ENCODE data around the gene ZBED6. TPM values are rescaled to one million over a fixed set of nuclear protein-coding genes. Genes with fewer than 3 reads are reported as not detected.

Gene ZBED6
- total and polyA plus RNA-seq, 2 donors (not counting 3 experiments of a cell fraction or from before 2014, with no cell fraction given), result 6.4 to 38.9 TPM

GRCh38 chr1:203797948-203798655 lies 2.7 kb downstream of the ZBED6 start:
- ChIA-PET POLR2A (no interaction called here), CTCF (interaction anchor here (1.2 kb wide), 1 partner anchor 22 kb away, joined by 3 read pairs; no protein-coding TSS in a partner anchor)
- DNase-seq (ENCODE audit: low read depth, low spot score), result no peak
- Histone ChIP-seq H3K36me3 (ENCODE audit: control insufficient read depth in 2 of 2, extremely low read depth in 1 of 2, insufficient read depth in 2 of 2, low read length in 2 of 2) (peaks cover 12 to 17% of the 10 kb centered on the region in 2 experiments), H3K4me2 (ENCODE audit: insufficient read depth, low read length) (no peak overlapping the region), H3K4me1 (ENCODE audit: control insufficient read depth, extremely low read depth, insufficient read depth, low read length) (peaks cover 23% of the 10 kb centered on the region), H4K20me1 (replicated peaks; ENCODE audit: control insufficient read depth, extremely low read depth, insufficient read depth, low read length) (peaks cover 26% of the 10 kb centered on the region), H2AFZ (ENCODE audit: low read depth, low read length) (no peak overlapping the region), H3K9me3 (replicated peaks; ENCODE audit: control insufficient read depth, insufficient read depth, low read length) (no peaks in the 10 kb centered on the region), H3K79me2 (ENCODE audit: control insufficient read depth, insufficient read depth, low read length) (peaks cover 68% of the 10 kb centered on the region), H3K9me1 (replicated peaks; ENCODE audit: control insufficient read depth, extremely low read depth, insufficient read depth, low read length) (no peaks in the 10 kb centered on the region), H3K4me3 (replicated peaks in 1 of 3; ENCODE audit: insufficient read depth in 1 of 3, low read depth in 1 of 3, low read length in 3 of 3) (no peak overlapping the region), H3K27me3 (ENCODE audit: control insufficient read depth in 2 of 2, insufficient read depth in 2 of 2, low read length in 2 of 2) (no peaks in the 10 kb centered on the region), H3K9ac (replicated peaks; ENCODE audit: extremely low read depth, insufficient read depth, low read length) (no peak overlapping the region), H3K27ac (ENCODE audit: insufficient read depth, low read depth, low read length) (no peak overlapping the region)
- intact Hi-C loops (cut with micrococcal nuclease) (loop anchor here (5.0 kb wide), 1 partner anchor 171 kb away; the partner anchor contains the start of gene ATP2B4), dilution Hi-C loops (cut with MboI; ENCODE audit: extremely low pct_ligation_motif_present, low sequenced_read_pairs) (no loop called here)
- TF ChIP-seq, protein P1, sequence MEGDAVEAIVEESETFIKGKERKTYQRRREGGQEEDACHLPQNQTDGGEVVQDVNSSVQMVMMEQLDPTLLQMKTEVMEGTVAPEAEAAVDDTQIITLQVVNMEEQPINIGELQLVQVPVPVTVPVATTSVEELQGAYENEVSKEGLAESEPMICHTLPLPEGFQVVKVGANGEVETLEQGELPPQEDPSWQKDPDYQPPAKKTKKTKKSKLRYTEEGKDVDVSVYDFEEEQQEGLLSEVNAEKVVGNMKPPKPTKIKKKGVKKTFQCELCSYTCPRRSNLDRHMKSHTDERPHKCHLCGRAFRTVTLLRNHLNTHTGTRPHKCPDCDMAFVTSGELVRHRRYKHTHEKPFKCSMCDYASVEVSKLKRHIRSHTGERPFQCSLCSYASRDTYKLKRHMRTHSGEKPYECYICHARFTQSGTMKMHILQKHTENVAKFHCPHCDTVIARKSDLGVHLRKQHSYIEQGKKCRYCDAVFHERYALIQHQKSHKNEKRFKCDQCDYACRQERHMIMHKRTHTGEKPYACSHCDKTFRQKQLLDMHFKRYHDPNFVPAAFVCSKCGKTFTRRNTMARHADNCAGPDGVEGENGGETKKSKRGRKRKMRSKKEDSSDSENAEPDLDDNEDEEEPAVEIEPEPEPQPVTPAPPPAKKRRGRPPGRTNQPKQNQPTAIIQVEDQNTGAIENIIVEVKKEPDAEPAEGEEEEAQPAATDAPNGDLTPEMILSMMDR (IDR thresholded peaks at IDR 0.05; ENCODE audit: extremely low read depth in 1 of 2, insufficient read depth in 1 of 2, low read depth in 1 of 2, low read length in 2 of 2), result no peak
- no peak for TF ChIP-seq POLR2A (IDR thresholded peaks at IDR 0.05; ENCODE audit: low read depth, low read length)
- TF ChIP-seq EZH2 (IDR thresholded peaks at IDR 0.05; ENCODE audit: borderline replicate concordance, low read depth, low read length, severe bottlenecking), result no peak
- TF ChIP-seq, protein P2, sequence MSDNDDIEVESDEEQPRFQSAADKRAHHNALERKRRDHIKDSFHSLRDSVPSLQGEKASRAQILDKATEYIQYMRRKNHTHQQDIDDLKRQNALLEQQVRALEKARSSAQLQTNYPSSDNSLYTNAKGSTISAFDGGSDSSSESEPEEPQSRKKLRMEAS (IDR thresholded peaks at IDR 0.05; ENCODE audit: insufficient read depth, insufficient read length), result no peak
- no peak for TF ChIP-seq MYC (IDR thresholded peaks at IDR 0.05; ENCODE audit: low read depth, low read length)
- TF ChIP-seq GATA2 (IDR thresholded peaks at IDR 0.05; ENCODE audit: insufficient read depth, insufficient read length, low read depth, low read length), result no peak
- no peak for TF ChIP-seq POLR2AphosphoS5 (IDR thresholded peaks at IDR 0.05; ENCODE audit: insufficient read depth, low read depth, low read length)
- no peak for TF ChIP-seq JUN (IDR thresholded peaks at IDR 0.05; ENCODE audit: borderline replicate concordance, insufficient read depth, insufficient read length, low read depth)
- no peak for TF ChIP-seq FOS (IDR thresholded peaks at IDR 0.05; ENCODE audit: borderline replicate concordance, insufficient read depth, low read length)
- no TSS peak for BruUV-seq (replicated peaks)
- FAIRE-seq, result no peak
